ENCODE data around the gene TRMT112.
A peak's percentile ranks its signal among the peaks of the same experiment; 100 is the strongest.

TRMT112 gene

GRCh38 chr11:64284962-64285884 is 32.1 kb downstream of the TRMT112 start, which contains the start of gene GPR137:
TSS of gene GPR137 (plus strand) at chr11:64285848. CDS start at chr11:64286525, 677 bp downstream.
- DNase-seq = peak; percentile 88
- in situ Hi-C loops (cut with MboI; ENCODE audit: low pct_unique_long_range_greater_than_20kb, low sequenced_read_pairs) = no loop called here

- in situ Hi-C loops (cut with MboI; ENCODE audit: low pct_unique_long_range_greater_than_20kb, low sequenced_read_pairs) = no loop called here
- DNase-seq = peak; percentile 94
These were observed 33.1 kb downstream of the TRMT112 start, which contains the start of gene BAD for GRCh38 chr11:64284048-64284961. TSS of gene BAD (minus strand) at chr11:64284665. CDS start at chr11:64284368, 297 bp downstream.

GRCh38 chr11:64283092-64283491 is 34.3 kb downstream of the TRMT112 start:
- in situ Hi-C loops (cut with MboI; ENCODE audit: low pct_unique_long_range_greater_than_20kb, low sequenced_read_pairs) = no loop called here

DNA sequence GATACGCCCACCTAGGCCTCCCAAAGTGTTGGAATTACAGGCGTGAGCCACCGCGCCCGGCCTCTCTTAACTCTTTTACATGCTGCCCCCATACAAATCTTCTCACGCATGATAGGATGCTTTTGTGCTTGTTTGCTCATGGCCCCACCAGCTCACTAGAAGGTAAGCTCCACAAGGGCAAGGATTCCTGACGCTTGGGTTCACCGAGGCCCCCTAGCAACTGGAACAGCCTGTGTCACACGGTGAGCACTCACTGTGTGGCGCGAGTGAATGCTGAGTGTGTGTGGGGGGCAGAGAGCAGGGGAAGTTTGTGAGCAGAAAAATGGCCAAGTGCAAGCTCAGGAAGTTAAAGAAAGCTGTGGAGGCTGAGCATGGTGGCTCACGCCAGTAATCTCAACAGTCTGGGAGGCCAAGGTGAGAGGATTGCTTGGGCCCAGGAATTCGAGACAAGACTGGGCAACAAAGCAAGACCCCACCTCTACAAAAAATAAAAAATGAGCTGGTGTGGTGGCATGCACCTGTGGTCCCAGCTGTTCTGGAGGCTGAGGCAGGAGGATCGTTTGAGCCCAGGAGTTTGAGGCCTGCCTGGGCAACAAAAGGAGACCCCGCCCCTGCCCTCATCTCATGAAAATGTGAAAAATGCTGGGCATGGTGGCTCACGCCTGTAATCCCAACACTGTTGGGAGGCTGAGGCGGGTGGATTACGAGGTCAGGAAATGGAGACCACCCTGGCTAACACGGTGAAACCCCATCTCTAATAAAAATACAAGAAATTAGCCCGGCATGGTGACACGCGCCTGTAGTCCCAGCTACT is 35.2 kb downstream of the TRMT112 start:
- in situ Hi-C loops (cut with MboI; ENCODE audit: low pct_unique_long_range_greater_than_20kb, low sequenced_read_pairs) = no loop called here

More at GRCh38 chr11:64283092-64283491, 34.3 kb downstream of the TRMT112 start:
- no peak for DNase-seq

GRCh38 chr11:64278576-64279190 is 38.7 kb downstream of the TRMT112 start:
- no peak for DNase-seq
- in situ Hi-C loops (cut with MboI; ENCODE audit: low pct_unique_long_range_greater_than_20kb, low sequenced_read_pairs) = no loop called here

More for the DNA sequence above, 35.2 kb downstream of the TRMT112 start:
- no peak for DNase-seq

GRCh38 chr11:64276653-64277431 is 40.5 kb downstream of the TRMT112 start:
- in situ Hi-C loops (cut with MboI; ENCODE audit: low pct_unique_long_range_greater_than_20kb, low sequenced_read_pairs) = no loop called here
- no peak for DNase-seq

- DNase-seq = no peak
- in situ Hi-C loops (cut with MboI; ENCODE audit: low pct_unique_long_range_greater_than_20kb, low sequenced_read_pairs) = no loop called here
These were observed 41.5 kb downstream of the TRMT112 start for GRCh38 chr11:64275841-64276240.

DNA sequence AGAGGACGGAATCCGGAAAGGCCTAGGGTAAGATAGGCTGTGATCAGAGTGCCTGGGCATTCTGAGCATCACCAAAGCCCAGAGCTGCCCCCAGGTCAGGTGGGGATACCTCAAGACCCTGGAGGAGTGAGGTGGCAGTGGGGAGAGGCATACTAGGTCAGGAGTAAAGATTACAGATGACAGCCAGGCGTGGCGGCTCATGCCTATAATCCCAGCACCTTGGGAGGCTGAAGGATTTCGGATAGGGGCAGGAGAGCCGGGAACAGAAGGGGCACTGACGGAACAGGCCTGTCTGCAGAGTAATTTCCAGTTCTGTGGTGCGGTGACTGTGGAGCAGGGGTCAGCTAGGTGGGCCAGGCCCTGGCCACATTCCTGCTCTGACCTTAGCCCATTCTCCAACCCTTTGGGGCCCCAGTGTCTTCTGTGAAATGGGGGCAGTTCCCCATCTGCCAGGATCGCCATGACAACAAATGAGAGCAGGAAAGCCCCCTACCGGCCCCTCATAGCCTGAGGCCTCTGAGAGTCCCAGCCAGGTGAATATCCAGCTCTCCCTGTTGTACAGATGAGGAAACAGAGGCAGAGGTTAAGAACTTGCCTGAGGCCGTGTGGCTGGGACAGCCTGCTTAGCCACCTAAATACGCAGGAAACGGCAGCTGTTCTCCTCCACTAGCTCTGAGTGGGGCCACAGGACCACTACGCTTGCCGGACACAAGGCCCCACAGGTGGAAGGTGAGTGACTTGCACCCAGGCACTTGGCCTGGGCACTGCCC is 42.1 kb downstream of the TRMT112 start:
- in situ Hi-C loops (cut with MboI; ENCODE audit: low pct_unique_long_range_greater_than_20kb, low sequenced_read_pairs) = no loop called here

DNA sequence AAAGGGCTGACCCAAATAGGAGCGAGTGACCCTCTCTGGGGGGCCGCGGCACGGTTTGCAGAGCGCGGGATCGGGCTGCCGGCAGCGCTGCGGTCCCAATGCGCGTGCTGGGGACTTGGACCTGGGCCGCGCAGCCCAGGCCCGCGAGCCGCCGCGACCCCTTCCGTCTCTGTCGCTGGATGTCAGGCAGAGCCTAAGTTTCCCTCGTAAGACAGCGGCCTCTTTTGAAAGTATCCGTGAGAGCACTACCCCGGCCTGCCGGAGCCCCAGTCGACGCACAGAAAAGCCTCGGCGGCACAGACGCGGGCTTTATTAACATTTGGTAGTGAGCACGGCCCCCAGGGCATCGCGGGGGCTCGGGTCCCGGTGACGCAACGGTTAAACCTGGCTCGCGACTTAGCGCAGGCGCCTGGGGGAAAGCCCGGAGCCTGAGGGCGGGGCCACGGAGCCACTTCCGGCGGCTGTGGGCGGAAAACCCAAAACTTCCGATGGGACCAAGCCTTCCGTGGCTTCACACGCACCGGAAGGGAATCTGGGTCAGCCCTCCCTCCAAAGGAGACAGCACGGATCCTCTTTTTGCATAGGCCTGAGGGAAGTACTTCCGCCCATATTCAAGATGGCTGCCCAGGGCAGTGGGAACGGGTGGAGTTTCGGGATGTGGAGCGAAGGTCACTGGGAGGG is 47.7 kb downstream of the TRMT112 start:
- in situ Hi-C loops (cut with MboI; ENCODE audit: low pct_unique_long_range_greater_than_20kb, low sequenced_read_pairs) = no loop called here
- DNase-seq = peak; percentile 100

More for the DNA sequence above, 42.1 kb downstream of the TRMT112 start:
- no peak for DNase-seq

DNA sequence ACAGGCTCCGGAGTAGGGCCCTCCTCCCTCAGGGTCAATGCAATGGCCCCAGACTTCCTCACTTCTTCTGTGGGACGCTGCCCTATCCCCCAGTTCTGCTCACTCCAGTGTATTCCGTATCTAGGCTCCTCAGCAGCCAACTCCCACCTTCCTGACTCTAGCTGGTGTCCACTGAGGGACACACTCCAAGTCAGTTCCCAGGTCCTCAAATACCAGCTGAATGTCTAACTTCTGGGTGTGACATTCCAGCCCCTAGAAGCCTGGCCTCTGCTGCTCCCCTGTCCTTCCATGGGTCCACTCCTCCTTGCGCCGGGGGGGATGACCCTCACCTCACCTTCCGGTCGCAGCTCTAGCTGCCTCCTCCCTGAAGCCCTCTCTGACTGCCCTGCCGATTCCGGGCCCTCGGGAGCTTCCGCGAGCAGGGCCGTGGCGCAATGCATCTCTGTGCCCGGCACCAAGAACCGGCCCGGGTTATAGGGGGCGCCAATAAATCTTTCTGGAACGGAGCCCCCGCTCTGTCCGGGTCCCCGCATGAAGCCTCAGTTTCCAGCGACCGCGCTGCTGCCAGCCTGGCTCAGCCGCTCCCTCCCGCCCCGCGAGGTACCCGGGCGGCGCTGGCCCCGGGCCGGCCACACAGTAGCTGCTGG is 48.3 kb downstream of the TRMT112 start:
- DNase-seq = peak; percentile 57

GRCh38 chr11:64268025-64268892 is 49.1 kb downstream of the TRMT112 start:
- in situ Hi-C loops (cut with MboI; ENCODE audit: low pct_unique_long_range_greater_than_20kb, low sequenced_read_pairs) = no loop called here
- DNase-seq = peak; percentile 57

More for the DNA sequence above, 48.3 kb downstream of the TRMT112 start:
- in situ Hi-C loops (cut with MboI; ENCODE audit: low pct_unique_long_range_greater_than_20kb, low sequenced_read_pairs) = no loop called here

DNA sequence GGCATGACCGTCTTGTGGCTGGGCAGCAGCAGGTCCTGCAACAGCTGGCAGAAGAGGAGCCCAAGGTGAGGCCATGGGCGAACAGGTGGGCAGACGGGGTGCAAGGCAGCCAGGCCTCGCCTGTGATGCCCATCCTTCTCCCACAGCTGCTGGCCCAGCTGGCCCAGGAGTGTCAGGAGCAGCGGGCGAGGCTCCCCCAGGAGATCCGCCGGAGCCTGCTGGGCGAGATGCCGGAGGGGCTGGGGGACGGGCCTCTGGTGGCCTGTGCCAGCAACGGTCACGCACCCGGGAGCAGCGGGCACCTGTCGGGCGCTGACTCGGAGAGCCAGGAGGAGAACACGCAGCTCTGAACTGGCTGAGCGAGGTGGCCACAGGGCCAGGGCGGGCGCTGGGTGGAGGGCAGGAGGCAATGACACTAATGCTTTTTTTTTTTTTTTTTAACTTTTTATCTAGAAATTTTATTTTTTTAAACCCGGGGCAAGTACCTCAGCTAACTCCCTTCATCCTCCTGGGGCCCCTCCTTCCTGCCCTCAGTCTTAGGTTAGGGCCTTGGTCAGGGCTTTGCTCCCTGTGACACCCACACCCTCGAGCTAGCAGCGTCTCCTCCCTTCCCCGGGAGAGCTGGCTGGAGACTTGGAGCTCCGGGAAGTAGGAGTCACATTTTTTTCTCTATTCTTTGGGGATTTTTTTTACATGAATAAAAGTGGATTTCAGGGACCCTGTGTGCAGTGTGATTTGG is 50.0 kb downstream of the TRMT112 start:
- in situ Hi-C loops (cut with MboI; ENCODE audit: low pct_unique_long_range_greater_than_20kb, low sequenced_read_pairs) = no loop called here
- no peak for DNase-seq
